Sigmoid colon (tissue), 4 donors: ENCODE measurements around the gene PLXNA4.

ENCODE experiments used
- CTCF ChIP-seq, 4 experiments: fragments of 450-650 bp in 3 of 4; fragments of 200-600 bp in 1 of 4; IDR thresholded peaks; one replicate each; pipeline ENCODE4 v1.5.1; 2016 to 2019; ENCODE audit warnings: antibody characterized with exemption in 4 of 4, mild to moderate bottlenecking in 3 of 4, moderate library complexity in 2 of 4
- EP300 ChIP-seq, 4 donors: sonication (generic); formaldehyde crosslinking; IDR thresholded peaks; one replicate each; pipeline ENCODE4 v1.6.1; 2017; ENCODE audit warnings: antibody characterized with exemption in 4 of 4
- POLR2A ChIP-seq, 2 donors: fragments of 450-650 bp; IDR thresholded peaks; one replicate each; pipeline ENCODE4 v1.6.1; 2016; ENCODE audit warnings: antibody characterized with exemption in 2 of 2, mild to moderate bottlenecking in 2 of 2, moderate library complexity in 2 of 2
- POLR2AphosphoS5 ChIP-seq, 4 donors: sonication (generic); formaldehyde crosslinking; IDR thresholded peaks; one replicate each; pipeline ENCODE4 v1.6.1; 2017; ENCODE audit warnings: antibody characterized with exemption in 4 of 4

- no peak for TF ChIP-seq CTCF (IDR thresholded peaks at IDR 0.05)
- no peak for TF ChIP-seq POLR2AphosphoS5 (IDR thresholded peaks at IDR 0.05)
- TF ChIP-seq EP300 (IDR thresholded peaks at IDR 0.05), result no peak
- no peak for TF ChIP-seq POLR2A (IDR thresholded peaks at IDR 0.05)
These were observed 283.5 kb downstream of the PLXNA4 start for GRCh38 chr7:132292803-132293202.
